ENCODE results near the gene FNDC8.
A peak's percentile ranks its signal among the peaks of the same experiment; 100 is the strongest.

The FNDC8 gene

DNA sequence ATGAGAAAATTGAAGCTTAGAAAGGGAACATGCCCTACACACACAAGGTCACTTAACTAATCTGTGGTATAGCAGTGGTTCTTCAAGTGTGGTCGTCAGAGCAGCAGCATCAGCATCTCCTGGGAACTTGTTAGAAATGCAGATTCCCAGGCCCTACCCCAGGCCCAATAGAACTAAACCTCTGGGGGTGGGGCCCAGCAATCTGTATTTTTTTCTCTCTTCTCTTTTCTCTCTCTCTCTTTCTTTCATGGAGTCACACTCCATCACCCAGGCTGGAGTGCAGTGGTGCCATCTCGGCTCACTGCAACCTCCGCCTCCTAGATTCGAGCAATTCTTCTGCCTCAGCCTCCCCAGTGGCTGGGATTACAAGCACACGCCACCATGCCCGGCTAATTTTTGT is 16.8 kb downstream of the FNDC8 start:
- DNase-seq (ENCODE audit: low read depth), result no peak
- TF ChIP-seq, protein P1, sequence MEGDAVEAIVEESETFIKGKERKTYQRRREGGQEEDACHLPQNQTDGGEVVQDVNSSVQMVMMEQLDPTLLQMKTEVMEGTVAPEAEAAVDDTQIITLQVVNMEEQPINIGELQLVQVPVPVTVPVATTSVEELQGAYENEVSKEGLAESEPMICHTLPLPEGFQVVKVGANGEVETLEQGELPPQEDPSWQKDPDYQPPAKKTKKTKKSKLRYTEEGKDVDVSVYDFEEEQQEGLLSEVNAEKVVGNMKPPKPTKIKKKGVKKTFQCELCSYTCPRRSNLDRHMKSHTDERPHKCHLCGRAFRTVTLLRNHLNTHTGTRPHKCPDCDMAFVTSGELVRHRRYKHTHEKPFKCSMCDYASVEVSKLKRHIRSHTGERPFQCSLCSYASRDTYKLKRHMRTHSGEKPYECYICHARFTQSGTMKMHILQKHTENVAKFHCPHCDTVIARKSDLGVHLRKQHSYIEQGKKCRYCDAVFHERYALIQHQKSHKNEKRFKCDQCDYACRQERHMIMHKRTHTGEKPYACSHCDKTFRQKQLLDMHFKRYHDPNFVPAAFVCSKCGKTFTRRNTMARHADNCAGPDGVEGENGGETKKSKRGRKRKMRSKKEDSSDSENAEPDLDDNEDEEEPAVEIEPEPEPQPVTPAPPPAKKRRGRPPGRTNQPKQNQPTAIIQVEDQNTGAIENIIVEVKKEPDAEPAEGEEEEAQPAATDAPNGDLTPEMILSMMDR (conservative IDR thresholded peaks at IDR 0.05; ENCODE audit: control insufficient read depth, insufficient read depth, low read depth, low read length), result no peak
- no peak overlapping the region for H3K4me3 ChIP-seq (ENCODE audit: control insufficient read depth, low read depth, low read length)

DNA sequence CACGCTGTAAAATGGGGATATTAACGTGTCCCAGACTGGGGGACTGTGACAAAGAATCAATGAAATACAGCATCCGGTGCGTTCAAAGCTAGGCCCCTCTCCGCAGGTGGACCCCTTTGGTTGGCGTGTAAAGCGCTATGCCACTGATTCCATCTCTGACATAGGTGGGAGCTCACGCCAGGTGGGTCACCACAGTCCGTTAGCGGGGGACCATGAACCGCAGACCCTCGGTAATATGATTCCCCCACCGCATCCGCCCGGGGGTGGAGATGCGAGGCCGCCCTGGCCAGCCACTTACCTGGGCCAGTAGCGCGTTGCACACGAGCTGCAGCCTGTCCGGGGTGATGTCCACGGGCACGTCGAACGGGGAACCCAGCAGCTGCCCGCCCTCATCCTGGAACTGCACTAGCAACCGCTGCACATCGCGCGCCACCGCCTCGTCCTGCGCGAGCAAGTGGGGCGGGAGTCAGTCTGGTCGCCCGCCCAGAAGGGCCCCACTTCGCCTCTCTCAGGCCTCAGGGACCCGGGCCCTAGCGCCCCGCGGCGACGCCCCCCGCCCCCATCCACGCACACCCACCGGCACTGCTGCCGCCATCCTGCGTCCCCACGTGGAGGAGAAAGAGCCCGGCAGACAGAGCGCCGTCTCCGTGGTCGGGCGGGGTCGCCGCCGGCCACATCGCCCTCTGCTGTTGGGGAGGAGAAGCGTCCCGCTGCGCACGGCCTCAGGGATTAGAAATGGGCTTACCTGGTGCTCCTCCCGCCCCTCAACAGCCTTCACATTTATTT is 20.5 kb downstream of the FNDC8 start, which contains the start of gene NLE1:
NLE1 (minus strand) TSS at position 623 of the 786 bp plus-strand sequence; CDS start at position 595, 28 bp downstream.
- TF ChIP-seq, protein P1 (conservative IDR thresholded peaks at IDR 0.05; ENCODE audit: control insufficient read depth, insufficient read depth, low read depth, low read length), result peak; percentile 77

DNA sequence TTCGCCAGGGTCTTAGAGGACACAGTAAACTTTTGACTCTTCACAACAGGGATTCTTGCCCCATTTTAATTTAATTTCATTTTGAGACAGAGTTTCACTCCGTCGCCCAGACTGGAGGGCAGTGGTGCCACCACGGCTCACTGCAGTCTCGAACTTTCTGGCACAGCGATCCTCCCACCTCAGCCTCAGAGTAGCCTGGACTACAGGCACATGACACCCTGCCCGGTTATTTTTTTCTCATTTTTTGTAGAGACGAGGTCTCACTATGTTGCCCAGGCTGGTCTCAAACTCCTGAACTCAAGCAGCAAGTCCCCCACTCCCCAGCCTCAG is 21.0 kb downstream of the FNDC8 start:
- TF ChIP-seq, protein P1 (conservative IDR thresholded peaks at IDR 0.05; ENCODE audit: control insufficient read depth, insufficient read depth, low read depth, low read length), result no peak
- peak overlapping the region; percentile 94 for H3K4me3 ChIP-seq (ENCODE audit: control insufficient read depth, low read depth, low read length)
- no peak for DNase-seq (ENCODE audit: low read depth)

More for the DNA sequence above, 20.5 kb downstream of the FNDC8 start, which contains the start of gene NLE1:
- DNase-seq (ENCODE audit: low read depth), result peak; percentile 79
- peak within 1 kb of the TSS; percentile 94 for H3K4me3 ChIP-seq (ENCODE audit: control insufficient read depth, low read depth, low read length)

DNA sequence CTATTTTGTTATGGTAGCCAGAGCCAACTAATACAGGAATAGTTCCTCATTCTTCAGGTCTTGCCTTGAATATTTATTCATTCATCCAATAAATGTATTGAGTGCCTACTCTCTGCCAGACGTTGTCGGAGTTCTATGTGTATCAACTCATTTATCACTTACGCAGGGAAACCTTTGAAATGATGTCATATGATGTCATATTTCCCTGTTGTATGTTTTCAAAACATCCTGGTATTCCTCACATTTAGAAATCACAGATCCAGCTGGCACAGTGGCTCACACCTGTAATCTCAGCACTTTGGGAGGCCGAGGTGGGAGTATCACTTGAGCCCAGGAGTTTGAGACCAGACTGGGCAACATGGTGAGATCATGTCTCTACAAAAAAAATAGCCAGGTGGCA is 23.4 kb downstream of the FNDC8 start:
- TF ChIP-seq, protein P1 (conservative IDR thresholded peaks at IDR 0.05; ENCODE audit: control insufficient read depth, insufficient read depth, low read depth, low read length), result no peak
- no peak overlapping the region for H3K4me3 ChIP-seq (ENCODE audit: control insufficient read depth, low read depth, low read length)
- DNase-seq (ENCODE audit: low read depth), result no peak

DNA sequence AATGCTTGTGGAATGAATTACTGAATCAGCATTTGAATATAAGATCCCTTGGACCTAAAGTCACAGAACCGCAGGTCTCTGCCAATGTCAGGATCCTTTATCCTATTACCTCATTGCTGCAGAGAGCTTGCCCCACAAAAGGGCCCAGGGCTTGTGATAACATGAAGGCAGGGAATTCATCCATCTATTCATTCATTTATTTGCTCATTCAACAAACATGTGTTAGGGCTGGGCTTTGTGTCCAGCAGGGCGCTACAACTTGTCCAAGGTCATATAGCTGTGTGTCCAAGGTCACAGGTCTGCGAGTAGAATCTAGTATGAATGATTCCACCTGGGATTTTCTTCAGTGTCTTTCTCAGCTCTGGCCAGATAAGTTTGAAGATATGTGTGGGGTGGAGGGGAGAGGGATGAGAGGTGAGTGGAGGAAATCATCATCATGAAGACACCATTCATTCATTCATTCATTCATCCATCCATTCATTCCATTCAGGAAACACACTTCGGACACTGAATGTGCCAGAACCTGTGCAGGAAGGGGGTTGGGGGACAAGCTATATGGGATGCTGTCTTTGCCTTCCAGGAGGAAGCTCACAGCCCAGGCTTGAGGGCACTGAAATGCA is 24.9 kb downstream of the FNDC8 start:
- no peak for DNase-seq (ENCODE audit: low read depth)
- TF ChIP-seq, protein P1 (conservative IDR thresholded peaks at IDR 0.05; ENCODE audit: control insufficient read depth, insufficient read depth, low read depth, low read length), result no peak
- no peak overlapping the region for H3K4me3 ChIP-seq (ENCODE audit: control insufficient read depth, low read depth, low read length)

DNA sequence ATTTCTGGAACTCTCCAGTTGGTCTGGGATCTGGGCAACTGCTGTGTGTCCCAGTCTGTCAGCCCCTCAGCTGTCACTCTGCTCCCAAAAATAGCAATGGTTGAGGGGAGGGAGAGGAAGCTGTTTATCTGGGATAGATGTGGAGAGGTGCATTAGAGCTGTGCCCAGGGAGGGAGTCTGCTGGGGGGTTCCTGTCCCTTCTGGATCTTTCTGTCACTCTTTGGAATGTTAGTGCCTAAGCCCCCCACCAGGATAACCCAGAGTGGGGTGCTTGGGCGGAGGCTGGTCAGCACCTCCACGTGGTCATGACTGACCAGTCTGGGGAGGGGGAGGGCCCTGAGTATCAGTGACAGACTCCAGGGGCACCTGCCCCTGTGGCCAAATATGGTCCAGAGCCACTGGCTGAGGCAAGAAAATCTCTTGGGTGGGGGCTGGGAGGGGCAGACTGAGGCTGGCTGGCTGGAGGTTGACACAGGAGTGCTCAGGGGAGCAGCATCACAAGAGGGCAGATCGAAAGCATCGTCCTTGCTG is 26.0 kb downstream of the FNDC8 start, which contains the start of gene UNC45B:
UNC45B (plus strand) TSS at position 443 of the 531 bp plus-strand sequence. CDS start 447 bp downstream, outside the sequence.
- no peak within 1 kb of the TSS for H3K4me3 ChIP-seq (ENCODE audit: control insufficient read depth, low read depth, low read length)
- TF ChIP-seq, protein P1 (conservative IDR thresholded peaks at IDR 0.05; ENCODE audit: control insufficient read depth, insufficient read depth, low read depth, low read length), result no peak
- no peak for DNase-seq (ENCODE audit: low read depth)
